Measurements from ENCODE around the gene SLC7A10. TPM values are rescaled to one million over a fixed set of nuclear protein-coding genes. Genes with fewer than 3 reads are reported as not detected.

SLC7A10 gene
- total and polyA plus RNA-seq, 5 donors from 2014 or later, result 0.15 to 0.19 TPM; not detected in 3

GRCh38 chr19:33176670-33177416 lies 48.8 kb downstream of the SLC7A10 start:
- Mint-ChIP-seq H3K4me1 (peaks cover 9 to 60% (median 35%) of the 10 kb centered on the region in 4 donors), H3K27me3 (peaks cover 12% of the 10 kb centered on the region), H3K36me3 (peaks cover 8% of the 10 kb centered on the region), H3K27ac (peak overlapping the region; percentile 98 to 99 (median 99)), H3K9me3 (peaks cover 0 to 5% (median 0%) of the 10 kb centered on the region in 7 donors), H3K4me3 (peak overlapping the region; percentile 97 to 100 (median 98))
- DNase-seq (peak; percentile 91 to 99 (median 97)), ATAC-seq (ENCODE audit: low read depth in 2 of 2) (peak; percentile 73 to 74)
- H3K27ac ChIP-seq (ENCODE audit: insufficient read depth, low read length, poor library complexity, severe bottlenecking), result peak overlapping the region; percentile 91
- H3K36me3 ChIP-seq (ENCODE audit: control insufficient read depth, insufficient read depth, low read length), result no peaks in the 10 kb centered on the region
- no peaks in the 10 kb centered on the region for H3K9me3 ChIP-seq (ENCODE audit: control insufficient read depth in 2 of 2, low read length in 2 of 2)
- H3K27me3 ChIP-seq (ENCODE audit: control insufficient read depth, insufficient read depth, low read length), result no peaks in the 10 kb centered on the region
- peak overlapping the region; percentile 88 for H3K4me3 ChIP-seq (ENCODE audit: low read depth, low read length)
- H3K4me1 ChIP-seq (ENCODE audit: control insufficient read depth, insufficient read depth, low read length, poor library complexity, severe bottlenecking), result peaks cover 18% of the 10 kb centered on the region

- Mint-ChIP-seq H3K27ac (peak overlapping the region; percentile 98 to 99 (median 99)), H3K9me3 (peaks cover 0 to 5% (median 0%) of the 10 kb centered on the region in 7 donors), H3K36me3 (peaks cover 8% of the 10 kb centered on the region), H3K27me3 (peaks cover 12% of the 10 kb centered on the region), H3K4me3 (peak overlapping the region; percentile 97 to 100 (median 98)), H3K4me1 (peaks cover 14 to 68% (median 38%) of the 10 kb centered on the region in 4 donors)
- Histone ChIP-seq H3K27ac (ENCODE audit: insufficient read depth, low read length, poor library complexity, severe bottlenecking) (peak overlapping the region; percentile 91), H3K9me3 (ENCODE audit: control insufficient read depth in 2 of 2, low read length in 2 of 2) (no peaks in the 10 kb centered on the region), H3K27me3 (ENCODE audit: control insufficient read depth, insufficient read depth, low read length) (no peaks in the 10 kb centered on the region), H3K36me3 (ENCODE audit: control insufficient read depth, insufficient read depth, low read length) (no peaks in the 10 kb centered on the region), H3K4me1 (ENCODE audit: control insufficient read depth, insufficient read depth, low read length, poor library complexity, severe bottlenecking) (peaks cover 18% of the 10 kb centered on the region), H3K4me3 (ENCODE audit: low read depth, low read length) (peak overlapping the region; percentile 88)
- ATAC-seq (ENCODE audit: low read depth in 2 of 2) (no peak), DNase-seq (peak in 2 of 3 donors; percentile 13 to 50)
Measured at GRCh38 chr19:33175886-33176669, 49.6 kb downstream of the SLC7A10 start.

GRCh38 chr19:33175156-33175782 lies 50.4 kb downstream of the SLC7A10 start:
- Mint-ChIP-seq H3K36me3 (peaks cover 8% of the 10 kb centered on the region), H3K4me1 (peaks cover 14 to 69% (median 39%) of the 10 kb centered on the region in 4 donors)

GRCh38 chr19:33174186-33174585 lies 51.5 kb downstream of the SLC7A10 start:
- no peak overlapping the region for H3K27ac ChIP-seq (ENCODE audit: insufficient read depth, low read length, poor library complexity, severe bottlenecking)
- Mint-ChIP-seq H3K4me1 (peaks cover 14 to 67% (median 37%) of the 10 kb centered on the region in 4 donors), H3K27me3 (peaks cover 8% of the 10 kb centered on the region), H3K4me3 (peak overlapping the region in 2 of 4 donors; percentile 39 to 47), H3K36me3 (peaks cover 10% of the 10 kb centered on the region), H3K27ac (no peak overlapping the region), H3K9me3 (peaks cover 0 to 5% (median 1%) of the 10 kb centered on the region in 7 donors)
- H3K27me3 ChIP-seq (ENCODE audit: control insufficient read depth, insufficient read depth, low read length), result no peaks in the 10 kb centered on the region
- DNase-seq (no peak), ATAC-seq (ENCODE audit: low read depth in 2 of 2) (no peak)
- H3K4me1 ChIP-seq (ENCODE audit: control insufficient read depth, insufficient read depth, low read length, poor library complexity, severe bottlenecking), result peaks cover 18% of the 10 kb centered on the region
- no peaks in the 10 kb centered on the region for H3K9me3 ChIP-seq (ENCODE audit: control insufficient read depth in 2 of 2, low read length in 2 of 2)
- no peak overlapping the region for H3K4me3 ChIP-seq (ENCODE audit: low read depth, low read length)
- H3K36me3 ChIP-seq (ENCODE audit: control insufficient read depth, insufficient read depth, low read length), result no peaks in the 10 kb centered on the region

More at GRCh38 chr19:33175156-33175782, 50.4 kb downstream of the SLC7A10 start:
- H3K4me1 ChIP-seq (ENCODE audit: control insufficient read depth, insufficient read depth, low read length, poor library complexity, severe bottlenecking), result peaks cover 18% of the 10 kb centered on the region
- no peak for ATAC-seq (ENCODE audit: low read depth in 2 of 2)
- H3K4me3 ChIP-seq (ENCODE audit: low read depth, low read length), result peak overlapping the region; percentile 88
- H3K9me3 ChIP-seq (ENCODE audit: control insufficient read depth in 2 of 2, low read length in 2 of 2), result no peaks in the 10 kb centered on the region
- peaks cover 0 to 5% (median 0%) of the 10 kb centered on the region in 7 donors for H3K9me3 Mint-ChIP-seq
- no peaks in the 10 kb centered on the region for H3K36me3 ChIP-seq (ENCODE audit: control insufficient read depth, insufficient read depth, low read length)
- H3K4me3 Mint-ChIP-seq, result peak overlapping the region; percentile 97 to 100 (median 98)
- peaks cover 8% of the 10 kb centered on the region for H3K27me3 Mint-ChIP-seq
- no peaks in the 10 kb centered on the region for H3K27me3 ChIP-seq (ENCODE audit: control insufficient read depth, insufficient read depth, low read length)
- H3K27ac Mint-ChIP-seq, result peak overlapping the region; percentile 1 to 99 (median 98)
- no peak for DNase-seq
- H3K27ac ChIP-seq (ENCODE audit: insufficient read depth, low read length, poor library complexity, severe bottlenecking), result no peak overlapping the region

- ATAC-seq (ENCODE audit: low read depth in 2 of 2), result no peak
- H3K9me3 ChIP-seq (ENCODE audit: control insufficient read depth in 2 of 2, low read length in 2 of 2), result peaks cover 0 to 4% of the 10 kb centered on the region in 2 experiments
- peaks cover 18% of the 10 kb centered on the region for H3K4me1 ChIP-seq (ENCODE audit: control insufficient read depth, insufficient read depth, low read length, poor library complexity, severe bottlenecking)
- H3K4me3 Mint-ChIP-seq, result peak overlapping the region in 2 of 4 donors; percentile 10 to 69
- peaks cover 0 to 9% (median 5%) of the 10 kb centered on the region in 7 donors for H3K9me3 Mint-ChIP-seq
- no peak overlapping the region for H3K27ac Mint-ChIP-seq
- peaks cover 12% of the 10 kb centered on the region for H3K36me3 Mint-ChIP-seq
- peaks cover 17 to 60% (median 35%) of the 10 kb centered on the region in 4 donors for H3K4me1 Mint-ChIP-seq
- no peaks in the 10 kb centered on the region for H3K27me3 ChIP-seq (ENCODE audit: control insufficient read depth, insufficient read depth, low read length)
- no peak overlapping the region for H3K4me3 ChIP-seq (ENCODE audit: low read depth, low read length)
- no peaks in the 10 kb centered on the region for H3K36me3 ChIP-seq (ENCODE audit: control insufficient read depth, insufficient read depth, low read length)
- no peak for DNase-seq
- no peak overlapping the region for H3K27ac ChIP-seq (ENCODE audit: insufficient read depth, low read length, poor library complexity, severe bottlenecking)
- peaks cover 5% of the 10 kb centered on the region for H3K27me3 Mint-ChIP-seq
Measured at GRCh38 chr19:33171916-33172359, 53.7 kb downstream of the SLC7A10 start.

GRCh38 chr19:33171222-33171795 lies 54.3 kb downstream of the SLC7A10 start:
- no peak for ATAC-seq (ENCODE audit: low read depth in 2 of 2)
- H3K27ac ChIP-seq (ENCODE audit: insufficient read depth, low read length, poor library complexity, severe bottlenecking), result no peak overlapping the region
- peaks cover 18% of the 10 kb centered on the region for H3K4me1 ChIP-seq (ENCODE audit: control insufficient read depth, insufficient read depth, low read length, poor library complexity, severe bottlenecking)
- H3K9me3 Mint-ChIP-seq, result peaks cover 0 to 7% (median 3%) of the 10 kb centered on the region in 7 donors
- no peak overlapping the region for H3K4me3 ChIP-seq (ENCODE audit: low read depth, low read length)
- no peaks in the 10 kb centered on the region for H3K36me3 ChIP-seq (ENCODE audit: control insufficient read depth, insufficient read depth, low read length)
- H3K36me3 Mint-ChIP-seq, result peaks cover 9% of the 10 kb centered on the region
- no peak for DNase-seq
- no peaks in the 10 kb centered on the region for H3K27me3 Mint-ChIP-seq
- H3K27ac Mint-ChIP-seq, result no peak overlapping the region
- peaks cover 16 to 55% (median 32%) of the 10 kb centered on the region in 4 donors for H3K4me1 Mint-ChIP-seq
- H3K4me3 Mint-ChIP-seq, result peak overlapping the region in 1 of 4 donors; percentile 69
- no peaks in the 10 kb centered on the region for H3K27me3 ChIP-seq (ENCODE audit: control insufficient read depth, insufficient read depth, low read length)
- peaks cover 0 to 4% of the 10 kb centered on the region in 2 experiments for H3K9me3 ChIP-seq (ENCODE audit: control insufficient read depth in 2 of 2, low read length in 2 of 2)

- H3K9me3 ChIP-seq (ENCODE audit: control insufficient read depth in 2 of 2, low read length in 2 of 2), result peaks cover 0 to 4% of the 10 kb centered on the region in 2 experiments
- H3K27ac ChIP-seq (ENCODE audit: insufficient read depth, low read length, poor library complexity, severe bottlenecking), result no peak overlapping the region
- H3K4me1 Mint-ChIP-seq, result peaks cover 8 to 34% (median 21%) of the 10 kb centered on the region in 4 donors
- no peak overlapping the region for H3K4me3 Mint-ChIP-seq
- peaks cover 15% of the 10 kb centered on the region for H3K36me3 Mint-ChIP-seq
- peaks cover 0 to 5% (median 3%) of the 10 kb centered on the region in 7 donors for H3K9me3 Mint-ChIP-seq
- DNase-seq (no peak), ATAC-seq (ENCODE audit: low read depth in 2 of 2) (no peak)
- no peaks in the 10 kb centered on the region for H3K27me3 Mint-ChIP-seq
- peaks cover 5% of the 10 kb centered on the region for H3K4me1 ChIP-seq (ENCODE audit: control insufficient read depth, insufficient read depth, low read length, poor library complexity, severe bottlenecking)
- no peaks in the 10 kb centered on the region for H3K27me3 ChIP-seq (ENCODE audit: control insufficient read depth, insufficient read depth, low read length)
- H3K36me3 ChIP-seq (ENCODE audit: control insufficient read depth, insufficient read depth, low read length), result no peaks in the 10 kb centered on the region
- H3K27ac Mint-ChIP-seq, result no peak overlapping the region
- H3K4me3 ChIP-seq (ENCODE audit: low read depth, low read length), result no peak overlapping the region
Measured at GRCh38 chr19:33168528-33168927, 57.1 kb downstream of the SLC7A10 start.

All from CD4-positive, CD25-positive, alpha-beta regulatory T cell (primary cell).